Gastroesophageal sphincter (tissue), 3 donors: ENCODE measurements around the gene LYRM9.
"Not testable (repeated sequence)": the region's sequence is repeated elsewhere in the genome, so short reads cannot be mapped to it uniquely, and the experiment has no call there.

Experiments used
- EP300 ChIP-seq: sonication (generic); formaldehyde crosslinking; IDR thresholded peaks from one replicate; pipeline ENCODE4 v1.6.1; 2017; ENCODE audit warnings: antibody characterized with exemption, mild to moderate bottlenecking
- POLR2A ChIP-seq, 2 donors: fragments of 450-650 bp; IDR thresholded peaks; one replicate each; pipeline ENCODE4 v1.6.1; 2017; ENCODE audit warnings: antibody characterized with exemption in 2 of 2, mild to moderate bottlenecking in 2 of 2, moderate library complexity in 1 of 2
- POLR2AphosphoS5 ChIP-seq: sonication (generic); formaldehyde crosslinking; IDR thresholded peaks from one replicate; pipeline ENCODE4 v1.6.1; 2017; ENCODE audit warnings: antibody characterized with exemption
- TF ChIP-seq, protein P1 (sequence below), 4 experiments: fragments of 200-600 bp in 2 of 4; fragments of 450-650 bp in 2 of 4; sonication (generic) in 1 of 4; IDR thresholded peaks; one replicate each; pipeline ENCODE4 v1.5.1; 2017 to 2019; ENCODE audit warnings: antibody characterized with exemption in 4 of 4, mild to moderate bottlenecking in 2 of 4, moderate library complexity in 2 of 4

DNA sequence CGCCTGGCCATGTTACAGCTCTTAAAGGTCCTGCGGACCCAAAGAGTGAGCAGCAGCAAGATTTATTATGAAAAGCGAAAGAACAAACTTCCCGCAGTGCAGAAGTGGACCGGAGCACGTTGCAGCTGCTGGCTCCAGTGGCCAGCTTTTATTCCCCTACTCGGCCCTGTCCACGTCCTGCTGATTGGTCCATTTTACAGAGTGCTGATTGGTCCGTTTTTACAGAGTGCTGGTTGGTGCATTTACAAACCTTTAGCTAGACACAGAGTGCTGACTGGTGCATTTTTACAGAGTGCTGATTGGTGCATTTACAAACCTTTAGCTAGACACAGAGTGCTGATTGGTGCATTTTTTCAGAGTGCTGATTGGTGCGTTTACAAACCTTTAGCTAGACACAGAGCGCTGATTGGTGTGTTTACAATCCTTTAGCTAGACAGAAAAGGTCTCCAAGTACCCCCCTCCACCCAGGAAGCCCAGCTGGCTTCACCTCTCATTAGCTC, 46.3 kb downstream of the LYRM9 start:
- TF ChIP-seq EP300; POLR2A (IDR thresholded peaks at IDR 0.05); POLR2AphosphoS5: not testable (repeated sequence)
- TF ChIP-seq, protein P1, sequence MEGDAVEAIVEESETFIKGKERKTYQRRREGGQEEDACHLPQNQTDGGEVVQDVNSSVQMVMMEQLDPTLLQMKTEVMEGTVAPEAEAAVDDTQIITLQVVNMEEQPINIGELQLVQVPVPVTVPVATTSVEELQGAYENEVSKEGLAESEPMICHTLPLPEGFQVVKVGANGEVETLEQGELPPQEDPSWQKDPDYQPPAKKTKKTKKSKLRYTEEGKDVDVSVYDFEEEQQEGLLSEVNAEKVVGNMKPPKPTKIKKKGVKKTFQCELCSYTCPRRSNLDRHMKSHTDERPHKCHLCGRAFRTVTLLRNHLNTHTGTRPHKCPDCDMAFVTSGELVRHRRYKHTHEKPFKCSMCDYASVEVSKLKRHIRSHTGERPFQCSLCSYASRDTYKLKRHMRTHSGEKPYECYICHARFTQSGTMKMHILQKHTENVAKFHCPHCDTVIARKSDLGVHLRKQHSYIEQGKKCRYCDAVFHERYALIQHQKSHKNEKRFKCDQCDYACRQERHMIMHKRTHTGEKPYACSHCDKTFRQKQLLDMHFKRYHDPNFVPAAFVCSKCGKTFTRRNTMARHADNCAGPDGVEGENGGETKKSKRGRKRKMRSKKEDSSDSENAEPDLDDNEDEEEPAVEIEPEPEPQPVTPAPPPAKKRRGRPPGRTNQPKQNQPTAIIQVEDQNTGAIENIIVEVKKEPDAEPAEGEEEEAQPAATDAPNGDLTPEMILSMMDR (IDR thresholded peaks at IDR 0.05) = not testable (repeated sequence)
